Gastrocnemius medialis (tissue), 4 donors: ENCODE results near the gene ACTL6B.

Experiments used
- CTCF ChIP-seq, 5 experiments: fragments of 450-650 bp in 3 of 5; fragments of 200-600 bp in 2 of 5; sonication (generic) in 2 of 5; IDR thresholded peaks in 4 of 5; conservative IDR thresholded peaks in 1 of 5; 1 replicate in 4 of 5; 2 replicates in 1 of 5; pipeline ENCODE4 v1.5.1; 2016 to 2019; ENCODE audit warnings: antibody characterized with exemption in 5 of 5, mild to moderate bottlenecking in 3 of 5, moderate library complexity in 3 of 5
- POLR2A ChIP-seq, 2 donors: fragments of 450-650 bp; IDR thresholded peaks; one replicate each; pipeline ENCODE4 v1.6.1; 2017; ENCODE audit warnings: antibody characterized with exemption in 2 of 2, mild to moderate bottlenecking in 2 of 2, moderate library complexity in 2 of 2

GRCh38 chr7:100671353-100672327 lies 15.4 kb upstream of the ACTL6B start:
- TF ChIP-seq CTCF (IDR thresholded peaks at IDR 0.05 in 4 of 5, conservative IDR thresholded peaks at IDR 0.05 in 1 of 5) (no peak), POLR2A (IDR thresholded peaks at IDR 0.05) (no peak)
